CD4-positive, alpha-beta T cell treated with Interleukin-4 for 4 hours (primary cell): ENCODE results near the gene ATG4C.
A peak's percentile ranks its signal among the peaks of the same experiment; 100 is the strongest.
"Not testable (repeated sequence)": the region's sequence is repeated elsewhere in the genome, so short reads cannot be mapped to it uniquely, and the experiment has no call there.

Experiments
- DNase-seq: peaks from one replicate; pipeline ENCODE4 v3.0.0-alpha.2; 2020

ATG4C gene

DNA sequence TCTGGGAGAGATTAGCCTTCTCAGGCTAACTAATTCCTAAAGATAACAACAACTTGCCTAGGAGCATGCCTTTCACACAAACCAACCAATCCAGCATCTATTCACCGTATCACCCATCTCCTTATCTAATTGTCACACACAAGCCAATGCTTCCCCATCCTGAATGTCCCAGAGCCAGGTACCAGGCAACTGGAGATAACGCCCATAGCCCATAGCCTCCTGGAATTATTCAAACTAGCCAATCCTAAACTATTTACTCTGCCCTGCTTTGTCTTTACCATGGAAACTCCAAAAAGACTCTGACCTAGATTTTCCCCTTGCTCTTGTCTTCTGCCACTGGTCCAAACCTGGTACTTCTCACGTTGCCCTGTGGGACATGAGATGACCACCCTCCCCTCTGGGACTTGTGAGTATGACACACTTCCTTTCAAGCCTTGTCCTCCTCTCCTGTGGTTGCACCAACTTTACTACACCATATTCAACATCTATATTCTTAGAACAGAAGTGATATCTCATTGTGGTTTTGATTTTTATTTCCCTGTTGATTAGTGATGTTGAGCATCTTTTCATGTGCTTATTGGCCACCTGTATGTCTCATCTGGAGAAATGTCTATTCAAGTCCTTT lies 8.8 kb upstream of the ATG4C start:
- DNase-seq, result no peak

DNA sequence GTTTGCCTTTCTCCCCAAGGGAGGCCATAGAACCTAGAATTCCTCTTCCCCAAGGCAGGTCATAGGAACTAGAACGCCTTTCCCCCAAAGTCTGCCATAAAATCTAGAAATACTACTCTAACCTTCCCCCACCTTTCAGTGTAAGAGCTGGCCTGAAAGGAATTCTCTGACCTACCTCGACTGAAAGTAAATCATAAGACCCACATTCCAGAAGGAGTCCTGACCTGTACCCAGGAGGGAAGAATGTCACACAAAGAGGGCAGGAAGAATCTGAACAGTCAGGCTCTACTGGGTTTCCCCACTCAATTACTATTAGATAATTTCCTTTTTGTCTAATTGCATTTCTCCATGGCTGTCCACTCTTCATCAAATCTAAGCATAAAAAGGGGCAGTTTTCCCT lies 5.7 kb upstream of the ATG4C start:
- DNase-seq, result no peak

- no peak for DNase-seq
These were observed 1.9 kb upstream of the ATG4C start for GRCh38 chr1:62781841-62782543.

DNA sequence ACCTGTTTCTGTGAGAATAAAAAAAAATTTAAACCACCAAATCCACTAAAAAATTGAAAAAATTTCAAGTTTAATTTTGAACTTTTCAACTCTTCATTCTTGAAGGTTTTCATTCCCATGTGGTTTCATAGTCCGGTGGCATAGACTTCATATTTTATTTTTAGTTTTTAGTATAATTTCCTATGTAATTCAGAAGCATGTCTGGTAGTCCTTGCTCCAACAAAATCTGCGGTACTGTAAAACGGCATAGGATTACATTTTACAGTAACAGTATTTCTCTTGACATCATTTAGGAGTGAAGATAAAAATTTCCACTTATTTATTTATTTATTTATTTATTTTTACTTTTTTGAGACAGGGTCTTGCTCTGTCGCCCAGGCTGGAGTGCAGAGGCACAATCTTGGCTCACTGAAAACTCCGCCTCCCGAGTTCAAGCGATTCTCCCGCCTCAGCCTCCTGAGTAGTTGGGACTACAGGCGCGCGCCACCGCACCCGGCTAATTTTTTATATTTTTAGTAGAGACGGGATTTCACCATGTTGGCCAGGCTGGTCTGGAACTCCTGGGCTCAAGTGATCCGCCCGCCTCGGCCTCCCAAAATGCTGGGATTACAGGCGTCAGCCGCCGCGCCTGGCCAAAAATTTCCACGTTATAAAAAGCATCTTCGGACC lies 1.3 kb upstream of the ATG4C start:
- DNase-seq, result not testable (repeated sequence)

DNA sequence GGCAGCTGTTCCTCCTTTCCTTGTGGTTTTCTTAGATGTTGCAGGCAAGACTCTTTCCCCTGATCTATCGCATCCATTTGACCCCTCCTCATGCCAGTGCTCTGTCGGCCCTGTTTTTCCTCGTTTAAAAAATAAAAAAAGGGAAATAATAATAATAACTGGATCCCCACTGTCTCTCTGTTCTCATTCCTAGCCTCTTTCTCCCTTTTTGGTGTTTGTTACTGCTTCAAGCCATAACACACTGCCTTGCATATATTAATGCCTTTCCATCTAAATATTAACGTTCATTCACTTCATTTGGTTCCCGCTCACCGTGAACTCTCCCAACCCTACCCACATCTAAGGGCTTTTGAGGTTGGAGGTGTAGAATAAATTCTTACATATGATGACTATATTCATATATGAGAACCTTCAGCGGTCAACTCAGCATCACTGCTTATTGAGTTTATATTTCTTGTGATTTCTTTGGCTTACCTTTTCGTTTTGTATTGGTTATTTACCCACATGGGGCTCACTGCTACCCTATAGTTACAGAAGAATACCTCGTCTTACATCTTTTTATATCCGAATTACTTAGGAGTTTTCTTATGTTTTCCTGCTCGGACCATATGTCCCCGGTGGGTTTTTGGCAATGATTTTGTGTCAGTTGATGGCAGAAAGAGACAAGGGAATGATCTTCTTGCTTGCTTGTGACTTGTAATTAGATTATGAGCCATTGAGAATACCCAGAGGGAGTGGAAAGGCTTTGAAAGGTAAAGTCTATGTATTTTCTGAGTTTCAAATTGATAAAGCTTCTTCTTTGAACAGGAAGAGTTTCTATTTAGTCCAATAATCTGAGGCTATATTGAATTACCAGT lies 805 bp downstream of the ATG4C start:
- DNase-seq, result peak; percentile 11

GRCh38 chr1:62790716-62791115 lies 6.8 kb downstream of the ATG4C start:
- DNase-seq, result no peak

- DNase-seq, result no peak
These were observed 10.1 kb downstream of the ATG4C start for GRCh38 chr1:62794053-62794452.

DNA sequence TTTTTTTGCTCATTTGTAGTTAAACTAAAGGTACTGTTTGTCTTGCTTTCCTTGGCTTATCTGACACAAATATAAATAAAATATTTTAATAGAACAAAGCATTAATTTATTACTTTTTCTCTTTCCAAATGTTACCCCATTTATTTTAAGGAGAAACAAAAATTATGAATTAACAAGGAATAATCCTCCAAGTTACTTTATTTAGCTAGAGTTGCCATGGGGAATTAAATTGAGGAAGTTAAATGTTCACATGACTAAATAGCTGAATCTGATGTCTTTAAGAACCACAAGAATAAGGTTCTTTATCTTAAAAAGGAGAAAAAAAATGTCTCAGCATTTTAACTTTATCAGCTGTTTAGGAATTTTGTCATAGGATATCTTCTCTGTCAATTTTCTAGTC lies 12.3 kb downstream of the ATG4C start:
- no peak for DNase-seq

DNA sequence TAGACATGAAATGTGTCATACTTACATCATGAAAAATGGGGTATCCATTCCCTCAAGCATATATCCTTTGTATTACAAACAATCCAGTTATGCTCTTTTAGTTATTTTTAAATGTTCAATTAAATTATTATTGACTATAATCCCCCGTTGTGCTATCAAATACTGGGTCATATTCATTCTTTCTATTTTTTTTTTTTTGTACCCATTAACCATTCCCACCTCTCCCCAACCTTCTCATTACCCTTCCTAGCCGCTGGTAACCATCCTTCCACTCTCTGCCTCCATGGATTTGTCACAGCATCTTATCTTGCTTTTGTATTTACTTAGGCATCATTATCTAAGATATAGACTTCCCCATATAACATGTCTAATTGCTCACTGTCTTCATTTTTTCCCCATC lies 15.8 kb downstream of the ATG4C start:
- DNase-seq, result no peak

- DNase-seq, result no peak
These were observed 16.3 kb downstream of the ATG4C start for GRCh38 chr1:62800281-62800680.

GRCh38 chr1:62800825-62801306 lies 16.9 kb downstream of the ATG4C start:
- peak; percentile 5 for DNase-seq

DNA sequence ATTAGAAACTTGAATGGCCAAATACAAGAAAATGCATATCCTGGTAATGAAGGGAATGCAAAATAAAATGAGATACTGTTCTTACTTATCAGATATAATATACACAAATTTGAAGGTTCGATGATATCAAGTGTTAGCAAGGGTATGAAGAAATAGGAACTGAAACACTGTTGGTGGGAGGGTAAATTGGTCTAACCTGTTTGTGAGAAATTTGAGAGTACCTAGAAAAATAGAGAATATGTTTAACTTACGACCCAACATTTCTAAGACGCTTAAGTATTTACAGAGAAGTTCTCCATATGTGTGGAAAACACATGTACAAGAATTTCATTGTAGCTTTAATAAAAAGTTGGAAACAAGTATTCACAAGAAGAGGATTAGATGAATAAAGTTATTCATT lies 25.9 kb downstream of the ATG4C start:
- DNase-seq, result no peak

DNA sequence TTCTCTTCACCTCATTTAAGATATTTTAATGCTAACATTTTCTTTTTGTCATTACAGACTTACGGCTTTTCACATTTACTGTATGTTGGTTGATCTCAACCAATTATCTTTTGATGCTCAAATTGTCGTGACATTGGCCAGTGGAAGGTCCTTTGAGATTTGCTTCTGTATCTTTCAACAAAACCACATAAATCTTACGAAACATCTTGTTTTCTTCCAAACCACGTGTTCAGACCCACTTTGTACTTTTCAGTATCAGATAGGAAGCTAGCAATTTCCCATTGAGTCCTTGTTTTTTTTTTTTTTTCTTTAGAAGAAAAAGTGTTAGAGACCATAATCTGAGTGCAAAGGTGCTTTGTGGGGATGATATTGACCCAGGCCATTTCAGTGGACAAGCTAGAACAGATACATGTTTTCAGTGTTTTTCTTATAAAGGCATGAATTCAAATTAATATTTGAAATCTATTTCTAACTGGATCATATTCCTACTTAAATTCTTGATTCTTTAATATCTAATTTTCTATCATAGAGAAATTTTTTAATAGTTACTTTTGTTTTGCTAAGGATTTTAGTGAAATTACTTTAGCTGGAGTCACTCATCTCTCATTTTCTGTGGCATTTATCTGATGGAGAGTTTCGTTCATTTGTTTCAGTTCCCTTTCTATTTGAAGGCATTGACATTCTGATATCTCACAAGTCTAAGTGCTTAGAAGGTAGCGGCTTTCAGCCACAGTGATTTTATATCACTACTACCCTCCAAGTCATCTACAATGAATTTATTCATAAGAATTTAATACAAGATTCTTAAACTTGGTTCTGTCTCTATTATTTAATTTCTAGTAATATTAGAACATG lies 26.7 kb downstream of the ATG4C start:
- DNase-seq, result no peak

GRCh38 chr1:62823556-62823955 lies 39.6 kb downstream of the ATG4C start:
- DNase-seq, result no peak

DNA sequence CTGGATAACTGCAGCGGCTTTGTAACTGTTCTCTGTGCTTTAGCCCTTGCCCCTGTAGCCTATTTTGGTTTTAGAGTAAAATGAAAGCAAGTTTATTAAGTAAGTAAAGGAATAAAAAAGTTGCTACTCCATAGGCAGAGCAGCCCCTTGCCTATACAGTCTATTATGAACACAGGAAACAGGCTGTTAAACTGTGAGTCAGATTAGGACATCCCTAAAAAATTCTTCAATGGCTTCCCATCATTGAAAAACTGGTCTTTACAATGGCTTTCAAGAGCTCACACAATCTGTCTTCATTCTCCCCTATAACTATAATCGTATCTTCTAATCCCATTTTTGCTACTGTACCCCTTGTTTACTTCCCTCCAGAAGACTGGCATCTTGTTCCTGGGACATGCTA lies 43.0 kb downstream of the ATG4C start:
- no peak for DNase-seq

- not testable (repeated sequence) for DNase-seq
These were observed 43.9 kb downstream of the ATG4C start for GRCh38 chr1:62827786-62828185.

DNA sequence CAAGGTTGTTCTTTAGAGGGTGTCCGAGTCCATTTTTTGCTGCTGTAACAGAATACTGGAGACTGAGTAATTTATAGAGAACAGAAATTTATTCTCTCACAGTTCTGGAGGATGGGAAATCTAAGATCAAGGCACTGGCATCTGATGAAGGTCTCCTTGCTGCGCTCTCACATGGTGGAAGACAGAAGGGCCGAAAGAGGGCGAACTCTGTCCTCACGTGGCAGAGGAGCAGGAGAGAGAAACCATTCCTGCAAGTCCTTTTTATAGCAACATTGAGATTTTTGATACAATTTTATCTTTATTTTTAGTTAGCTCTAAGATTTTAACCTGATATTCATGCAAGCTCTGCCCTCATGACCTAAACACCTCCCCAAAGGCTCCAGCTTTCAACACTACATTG lies 48.3 kb downstream of the ATG4C start:
- no peak for DNase-seq

DNA sequence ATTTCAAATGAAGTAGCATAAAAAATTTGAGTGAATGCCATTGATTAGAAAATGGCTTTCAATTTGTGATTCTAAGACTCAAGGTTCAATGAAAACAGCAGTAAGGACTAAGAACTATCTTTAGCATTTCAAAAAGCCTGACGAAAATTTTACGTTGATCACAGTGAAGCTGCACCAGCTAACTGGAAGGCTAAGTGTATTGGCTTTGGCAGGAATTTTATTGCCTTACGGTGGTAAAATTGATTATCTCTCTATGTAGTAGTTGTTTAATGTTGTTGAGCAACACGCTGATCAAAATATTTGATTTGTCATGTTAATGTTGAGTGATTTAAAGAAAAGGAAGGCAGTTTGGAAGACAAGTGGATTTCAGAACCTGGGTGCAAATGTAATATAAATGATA lies 49.6 kb downstream of the ATG4C start:
- DNase-seq, result no peak

- no peak for DNase-seq
These were observed 50.5 kb downstream of the ATG4C start for GRCh38 chr1:62834400-62834961.

- no peak for DNase-seq
These were observed 53.1 kb downstream of the ATG4C start for GRCh38 chr1:62836856-62837540.

DNA sequence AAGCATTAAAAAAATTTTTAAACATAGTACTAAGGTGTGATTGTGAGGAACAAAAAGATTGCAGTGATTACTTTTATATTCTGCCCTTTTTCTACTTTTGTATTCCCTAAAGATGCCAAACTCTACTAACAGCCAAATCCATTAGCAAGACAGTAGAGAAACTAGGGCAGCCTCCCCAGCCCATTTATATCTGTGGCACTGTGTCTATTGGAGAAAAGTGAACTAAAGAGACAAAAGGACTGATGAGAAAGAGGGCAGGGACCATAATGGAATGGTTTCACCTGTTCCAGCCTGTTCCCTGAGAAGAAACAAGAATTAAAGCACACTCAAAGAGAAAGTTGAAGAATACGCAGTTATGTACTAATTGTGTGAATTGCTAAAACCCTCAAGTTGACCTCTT lies 56.6 kb downstream of the ATG4C start:
- DNase-seq, result no peak
